IMR-90 (cell line): ENCODE results near the gene NFIA. TPM values are rescaled to one million over a fixed set of nuclear protein-coding genes. Genes with fewer than 3 reads are reported as not detected.

Experiments
- ATAC-seq: fragments of 200-7000 bp; cut with Tn5 transposase; 2 replicates; pipeline ENCODE4 v1.9.1; 2020; ENCODE audit warnings: low read depth, mild to moderate bottlenecking, moderate library complexity
- BruUV-seq: library from RNA; stranded (reverse); fragments of 400-500 nt; replicated peaks from 2 replicates; lab custom pipeline; 2021; lab: Mats Ljungman, UMichigan
- CTCF ChIA-PET: fragments of 300-600 bp; formaldehyde crosslinking; extraction: SDS; loops from one replicate; lab custom pipeline; 2021; ENCODE audit warnings: antibody characterized with exemption; lab: Yijun Ruan, JAX
- POLR2A ChIA-PET: fragments of 300-600 bp; sonication (Branson Sonifier 250); formaldehyde crosslinking; loops from one replicate; lab custom pipeline; 2022; ENCODE audit warnings: antibody characterized with exemption; ENCODE audit not compliant: unreplicated experiment; lab: Charles Lee
- DNase-seq: peaks from one replicate; pipeline ENCODE4 v3.0.0; 2013
- H2AFZ ChIP-seq: replicated peaks from 2 replicates; pipeline ENCODE3; 2013; ENCODE audit warnings: low read length, mild to moderate bottlenecking; ENCODE audit not compliant: poor library complexity
- H2AK5ac ChIP-seq: 2 replicates; pipeline ENCODE4 v1.6.1; 2013; ENCODE audit warnings: low read depth, low read length, inconsistent platforms
- H2AK9ac ChIP-seq: replicated peaks from 2 replicates; pipeline ENCODE3; 2013; ENCODE audit warnings: mild to moderate bottlenecking, low read depth, low read length, moderate library complexity; ENCODE audit not compliant: poor library complexity
- H2BK120ac ChIP-seq: 2 replicates; pipeline ENCODE4 v1.6.1; 2013; ENCODE audit warnings: low read depth, low read length, inconsistent platforms
- H2BK15ac ChIP-seq: 3 replicates; pipeline ENCODE4 v1.6.1; 2013; ENCODE audit warnings: low read depth, low read length, inconsistent platforms
- H2BK20ac ChIP-seq: 2 replicates; pipeline ENCODE4 v1.6.1; 2013; ENCODE audit warnings: low read depth, mild to moderate bottlenecking, inconsistent platforms, low read length, moderate library complexity
- H2BK5ac ChIP-seq: 2 replicates; pipeline ENCODE4 v1.6.1; 2013; ENCODE audit warnings: mild to moderate bottlenecking, low read depth, low read length, inconsistent platforms; ENCODE audit not compliant: poor library complexity, severe bottlenecking
- H3K14ac ChIP-seq: replicated peaks from 2 replicates; pipeline ENCODE4 v1.6.1; 2013; ENCODE audit warnings: low read depth, low read length, inconsistent platforms
- H3K18ac ChIP-seq: 2 replicates; pipeline ENCODE4 v1.6.1; 2013; ENCODE audit warnings: low read depth, low read length, control low read depth
- H3K23ac ChIP-seq: 2 replicates; pipeline ENCODE4 v1.6.1; 2013; ENCODE audit warnings: low read depth, low read length, inconsistent platforms
- H3K27ac ChIP-seq: 2 replicates; pipeline ENCODE4 v1.5.1; 2013; ENCODE audit warnings: mild to moderate bottlenecking, control low read depth, low read length; ENCODE audit not compliant: insufficient read depth
- H3K27me3 ChIP-seq: 2 replicates; pipeline ENCODE4 v1.6.1; 2013; ENCODE audit warnings: low read length; ENCODE audit not compliant: control insufficient read depth, insufficient read depth
- H3K36me3 ChIP-seq: 2 replicates; pipeline ENCODE4 v1.6.1; 2013; ENCODE audit warnings: low read length, mixed read lengths; ENCODE audit not compliant: control insufficient read depth, insufficient read depth
- H3K4ac ChIP-seq: 2 replicates; pipeline ENCODE4 v1.6.1; 2013; ENCODE audit warnings: low read depth, low read length, inconsistent platforms
- H3K4me1 ChIP-seq: 2 replicates; pipeline ENCODE4 v1.6.1; 2013; ENCODE audit warnings: low read length, mixed read lengths; ENCODE audit not compliant: control insufficient read depth, insufficient read depth
- H3K4me2 ChIP-seq: 2 replicates; pipeline ENCODE4 v1.6.1; 2013; ENCODE audit warnings: low read depth, mild to moderate bottlenecking, control low read depth, low read length, moderate library complexity
- H3K4me3 ChIP-seq: 2 replicates; pipeline ENCODE4 v1.5.1; 2013; ENCODE audit warnings: low read depth, mild to moderate bottlenecking, control low read depth, low read length, moderate library complexity; ENCODE audit not compliant: insufficient read depth
- H3K56ac ChIP-seq: 2 replicates; pipeline ENCODE4 v1.6.1; 2013; ENCODE audit warnings: low read length, inconsistent platforms; ENCODE audit not compliant: insufficient read depth; ENCODE audit errors: extremely low read depth
- H3K79me1 ChIP-seq, 2 experiments: 2 replicates each; pipeline ENCODE4 v1.6.1; 2013; ENCODE audit warnings: low read length in 2 of 2, inconsistent platforms in 1 of 2, low read depth in 1 of 2
- H3K9ac ChIP-seq: 2 replicates; pipeline ENCODE4 v1.6.1; 2013; ENCODE audit warnings: low read depth, low read length, control low read depth
- H3K9me1 ChIP-seq: 2 replicates; pipeline ENCODE4 v1.6.1; 2013; ENCODE audit warnings: low read length, inconsistent platforms; ENCODE audit not compliant: insufficient read depth
- H3K9me3 ChIP-seq: 2 replicates; pipeline ENCODE4 v1.6.1; 2013; ENCODE audit warnings: low read length; ENCODE audit not compliant: control insufficient read depth, insufficient read depth
- H4K20me1 ChIP-seq: 2 replicates; pipeline ENCODE4 v1.6.1; 2013; ENCODE audit warnings: low read length, inconsistent platforms; ENCODE audit not compliant: insufficient read depth
- H4K5ac ChIP-seq: 2 replicates; pipeline ENCODE4 v1.6.1; 2013; ENCODE audit warnings: mild to moderate bottlenecking, low read depth, low read length, control low read depth
- H4K8ac ChIP-seq, 2 experiments: 2 replicates each; pipeline ENCODE4 v1.6.1; 2013; ENCODE audit warnings: low read depth in 2 of 2, low read length in 2 of 2, control low read depth in 1 of 2, inconsistent platforms in 1 of 2
- H4K91ac ChIP-seq: 2 replicates; pipeline ENCODE4 v1.6.1; 2013; ENCODE audit warnings: low read depth, low read length, inconsistent platforms; ENCODE audit not compliant: insufficient read depth
- MAFK ChIP-seq: IDR thresholded peaks from 2 replicates; pipeline ENCODE4 v1.6.1; 2012; ENCODE audit warnings: low read depth, low read length, improper control_type of control experiment
- RAD21 ChIP-seq: IDR thresholded peaks from 2 replicates; pipeline ENCODE4 v1.6.1; 2012; ENCODE audit warnings: low read length, improper control_type of control experiment
- WGBS, 2 experiments: methylation state at CpG; one replicate each; pipeline versions ENCODE4 v1.1.5 to v1.1.7; 2013; ENCODE audit warnings: missing lambda C conversion rate in 2 of 2; ENCODE audit not compliant: insufficient read length in 1 of 2; ENCODE audit errors: extremely low coverage in 2 of 2; 5-methylcytosine and 5-hydroxymethylcytosine counted together
- dilution Hi-C: fragments of 300-500 bp; cut with HindIII; formaldehyde crosslinking; loops from one replicate; pipeline ENCODE4 v1.14.3; 2018; ENCODE audit warnings: low sequenced_read_pairs; ENCODE audit not compliant: unreplicated experiment
- in situ Hi-C: fragments of 300-500 bp; cut with MboI; formaldehyde crosslinking; loops from 3 replicates; pipeline ENCODE4 v1.14.3; 2019; ENCODE audit warnings: low sequenced_read_pairs, inconsistent platforms, mixed read lengths
- intact Hi-C: fragments of 100-400 bp; cut with micrococcal nuclease; formaldehyde crosslinking; loops from 2 replicates; pipeline ENCODE4 v1.10.0; 2022
- polyA plus RNA-seq, 3 experiments: library from polyadenylated mRNA; depleted of rRNA; stranded (reverse); fragments of >200 nt; gene quantifications; 2 replicates each; pipeline ENCODE4 v1.2.3, GENCODE V29; 2012; ENCODE audit warnings: low replicate concordance in 1 of 3
- total RNA-seq: library from RNA; depleted of rRNA; stranded (reverse); fragments of >200 nt; gene quantifications from 2 replicates; pipeline ENCODE4 v1.2.3, GENCODE V29; 2012

Gene NFIA
- total and polyA plus RNA-seq, 2 of the 4 experiments (the other 2 are of a cell fraction), result 1.6 to 2.2 TPM

- no peaks in the 10 kb centered on the region; the same call in 1 of the 2 replicates for H3K4me1 ChIP-seq
- H3K56ac ChIP-seq, result no peak overlapping the region
- no peaks in the 10 kb centered on the region for H3K27me3 ChIP-seq
- H2AK5ac ChIP-seq, result no peak overlapping the region
- H3K36me3 ChIP-seq, result no peaks in the 10 kb centered on the region
- BruUV-seq, result no TSS peak
- no peak overlapping the region for H3K9ac ChIP-seq
- H3K4ac ChIP-seq, result no peak overlapping the region
- H3K27ac ChIP-seq, result no peak overlapping the region
- no peak overlapping the region for H2BK120ac ChIP-seq
- no peak overlapping the region for H4K5ac ChIP-seq
- no peak overlapping the region for H4K8ac ChIP-seq
- no peak overlapping the region for H2AK9ac ChIP-seq
- ChIA-PET CTCF (no interaction called here), POLR2A (no interaction called here)
- H2BK15ac ChIP-seq, result no peak overlapping the region
- H4K20me1 ChIP-seq, result no peaks in the 10 kb centered on the region
- no peaks in the 10 kb centered on the region for H3K9me1 ChIP-seq
- intact Hi-C loops (no loop called here), dilution Hi-C loops (no loop called here), in situ Hi-C loops (no loop called here)
- H2BK5ac ChIP-seq, result no peak overlapping the region
- WGBS, 2 experiments, result no CpG with 5 or more reads among the region's 3 CpGs
- peak; percentile 94 for TF ChIP-seq MAFK
- no peak for TF ChIP-seq RAD21
- no peak overlapping the region for H3K4me3 ChIP-seq
- DNase-seq, result no peak
- no peak overlapping the region for H3K4me2 ChIP-seq
- no peak for ATAC-seq
- no peak overlapping the region for H2AFZ ChIP-seq
- H2BK20ac ChIP-seq, result no peak overlapping the region
- no peak overlapping the region for H4K91ac ChIP-seq
- no peaks in the 10 kb centered on the region for H3K79me1 ChIP-seq
- no peaks in the 10 kb centered on the region for H3K9me3 ChIP-seq
- no peak overlapping the region for H3K14ac ChIP-seq
- H3K18ac ChIP-seq, result no peak overlapping the region
- H3K23ac ChIP-seq, result no peak overlapping the region
Measured at GRCh38 chr1:61400997-61401396, 318.6 kb downstream of the NFIA start.
